ENCODE results near the gene OR52R1.

The OR52R1 gene

DNA sequence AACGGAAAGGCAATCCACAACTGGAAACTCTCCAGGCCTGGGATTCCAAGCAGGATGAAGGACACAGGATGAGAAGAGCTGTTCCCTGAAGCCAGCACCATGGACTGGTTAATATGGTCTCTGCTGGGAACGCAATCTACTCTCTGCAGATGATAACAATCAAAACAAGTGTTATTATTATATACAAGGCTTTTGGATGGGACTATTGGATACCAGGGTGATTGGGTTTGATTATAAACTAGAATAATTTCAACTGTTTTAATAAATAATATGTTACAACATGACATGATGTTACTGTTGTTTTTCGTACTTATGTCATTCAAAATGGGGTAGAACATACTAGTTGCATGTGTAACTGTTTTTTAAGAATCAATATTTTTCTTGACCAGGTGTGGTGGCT lies at the start of gene OR52R1:
OR52R1 (minus strand) TSS at position 101 of the 400 bp plus-strand sequence; CDS start at position 101, 0 bp downstream.
- no peak within 1 kb of the TSS for H3K4me3 ChIP-seq (replicated peaks; ENCODE audit: low read depth, low read length)
- H3K27me3 ChIP-seq (replicated peaks; ENCODE audit: control insufficient read depth, insufficient read depth, low read length) = no peaks in the 10 kb centered on the region
- TF ChIP-seq, protein P1, sequence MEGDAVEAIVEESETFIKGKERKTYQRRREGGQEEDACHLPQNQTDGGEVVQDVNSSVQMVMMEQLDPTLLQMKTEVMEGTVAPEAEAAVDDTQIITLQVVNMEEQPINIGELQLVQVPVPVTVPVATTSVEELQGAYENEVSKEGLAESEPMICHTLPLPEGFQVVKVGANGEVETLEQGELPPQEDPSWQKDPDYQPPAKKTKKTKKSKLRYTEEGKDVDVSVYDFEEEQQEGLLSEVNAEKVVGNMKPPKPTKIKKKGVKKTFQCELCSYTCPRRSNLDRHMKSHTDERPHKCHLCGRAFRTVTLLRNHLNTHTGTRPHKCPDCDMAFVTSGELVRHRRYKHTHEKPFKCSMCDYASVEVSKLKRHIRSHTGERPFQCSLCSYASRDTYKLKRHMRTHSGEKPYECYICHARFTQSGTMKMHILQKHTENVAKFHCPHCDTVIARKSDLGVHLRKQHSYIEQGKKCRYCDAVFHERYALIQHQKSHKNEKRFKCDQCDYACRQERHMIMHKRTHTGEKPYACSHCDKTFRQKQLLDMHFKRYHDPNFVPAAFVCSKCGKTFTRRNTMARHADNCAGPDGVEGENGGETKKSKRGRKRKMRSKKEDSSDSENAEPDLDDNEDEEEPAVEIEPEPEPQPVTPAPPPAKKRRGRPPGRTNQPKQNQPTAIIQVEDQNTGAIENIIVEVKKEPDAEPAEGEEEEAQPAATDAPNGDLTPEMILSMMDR (IDR thresholded peaks at IDR 0.05; ENCODE audit: insufficient read depth, low read length, poor library complexity, severe bottlenecking) = no peak
- no peak for DNase-seq (ENCODE audit: extremely low read depth, insufficient read length)
- no peaks in the 10 kb centered on the region for H3K36me3 ChIP-seq (ENCODE audit: control insufficient read depth, insufficient read depth, low read length)

DNA sequence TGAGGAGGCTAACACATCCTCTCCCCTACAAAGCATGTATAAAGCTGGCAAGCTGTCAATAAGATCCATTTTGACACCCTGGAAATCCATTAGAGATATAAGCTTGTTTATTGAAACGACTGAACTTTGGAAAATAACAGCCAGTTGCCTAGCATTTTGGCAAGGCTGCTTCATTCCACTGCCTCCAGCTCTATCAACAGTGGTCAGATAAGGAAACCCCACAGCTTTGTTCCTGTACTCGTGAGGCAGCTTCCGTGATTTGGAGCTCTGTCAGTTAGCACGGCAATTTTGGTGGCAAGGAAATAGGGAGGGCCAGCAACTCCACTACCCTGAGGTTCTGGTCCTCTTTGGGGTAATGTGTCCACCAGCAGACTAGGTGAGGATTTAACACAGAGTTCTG lies 46.9 kb upstream of the OR52R1 start:
- no peak for DNase-seq (ENCODE audit: extremely low read depth, insufficient read length)
- TF ChIP-seq, protein P1 (IDR thresholded peaks at IDR 0.05; ENCODE audit: insufficient read depth, low read length, poor library complexity, severe bottlenecking) = no peak
- H3K4me3 ChIP-seq (replicated peaks; ENCODE audit: low read depth, low read length) = no peak overlapping the region
- H3K27me3 ChIP-seq (replicated peaks; ENCODE audit: control insufficient read depth, insufficient read depth, low read length) = no peaks in the 10 kb centered on the region
- no peaks in the 10 kb centered on the region for H3K36me3 ChIP-seq (ENCODE audit: control insufficient read depth, insufficient read depth, low read length)

DNA sequence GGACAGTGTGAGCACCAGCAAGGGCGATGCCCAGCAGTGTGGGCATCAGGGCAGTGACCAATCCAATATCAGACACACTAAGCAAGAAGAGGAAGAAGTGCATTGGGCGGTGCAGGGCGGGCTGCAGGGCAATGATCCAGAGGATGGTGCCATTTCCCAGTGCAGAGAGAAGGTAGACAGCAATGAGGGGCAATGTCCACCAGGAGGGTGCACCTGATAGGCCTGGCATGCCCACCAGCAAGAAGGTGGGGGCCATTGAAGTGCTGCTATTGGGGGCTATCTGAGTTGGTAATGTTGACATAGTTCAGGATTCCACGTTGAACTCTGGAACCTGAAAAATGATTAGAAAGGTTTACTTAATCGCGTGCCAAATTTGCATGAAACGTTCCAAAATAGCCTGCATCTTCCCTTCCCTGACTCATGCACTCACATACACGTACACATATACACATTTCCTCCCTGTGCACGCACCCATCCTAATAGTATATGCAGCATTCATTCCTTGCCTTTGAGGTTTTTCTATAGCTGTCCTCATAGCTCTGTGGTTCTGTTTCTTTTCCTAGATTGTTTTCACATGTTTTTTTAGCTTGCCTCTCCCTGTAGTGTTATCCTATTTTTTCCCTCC lies 44.8 kb upstream of the OR52R1 start, which contains the start of gene OR51S1:
OR51S1 (minus strand) TSS at position 301 of the 625 bp plus-strand sequence; CDS start at position 301, 0 bp downstream.
- Histone ChIP-seq H3K4me3 (replicated peaks; ENCODE audit: low read depth, low read length) (no peak within 1 kb of the TSS), H3K36me3 (ENCODE audit: control insufficient read depth, insufficient read depth, low read length) (no peaks in the 10 kb centered on the region), H3K27me3 (replicated peaks; ENCODE audit: control insufficient read depth, insufficient read depth, low read length) (no peaks in the 10 kb centered on the region)
- no peak for DNase-seq (ENCODE audit: extremely low read depth, insufficient read length)
- TF ChIP-seq, protein P1 (IDR thresholded peaks at IDR 0.05; ENCODE audit: insufficient read depth, low read length, poor library complexity, severe bottlenecking) = no peak

DNA sequence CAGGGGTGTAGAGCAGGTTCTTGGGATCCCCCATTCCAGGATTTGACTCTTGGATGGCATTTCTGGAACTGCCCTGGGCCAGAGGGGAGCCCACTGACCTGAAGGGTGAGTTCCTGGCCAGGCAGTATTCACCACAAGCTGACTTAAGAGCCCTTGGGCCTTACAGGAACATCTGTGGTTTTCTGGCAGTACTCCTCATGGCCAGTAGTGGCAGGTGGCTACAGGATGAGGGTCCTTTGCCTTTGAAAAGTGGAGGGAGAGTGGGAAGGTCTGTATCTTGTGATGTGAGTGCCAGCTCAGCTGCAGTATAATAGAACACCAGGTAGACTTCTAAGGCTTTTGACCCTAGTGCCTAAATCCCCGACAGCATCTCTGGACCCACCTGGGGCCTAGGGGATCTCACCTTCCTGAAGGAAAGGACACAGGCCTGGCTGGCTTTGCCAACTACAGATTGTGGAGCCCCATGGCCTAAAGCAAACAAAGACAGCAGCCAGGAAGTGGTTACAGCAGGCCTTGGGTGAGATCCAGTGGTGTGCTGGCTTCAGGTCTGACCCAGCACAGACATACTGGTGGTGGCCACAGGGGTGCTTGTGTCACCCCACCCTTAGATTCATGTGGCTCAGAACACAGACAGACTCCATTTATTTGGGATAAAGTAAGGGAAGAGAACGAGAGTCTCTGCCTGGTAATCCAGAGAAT lies 35.8 kb upstream of the OR52R1 start:
- no peaks in the 10 kb centered on the region; the same call in 1 of the 2 replicates for H3K27me3 ChIP-seq (replicated peaks; ENCODE audit: control insufficient read depth, insufficient read depth, low read length)
- no peaks in the 10 kb centered on the region for H3K36me3 ChIP-seq (ENCODE audit: control insufficient read depth, insufficient read depth, low read length)
- no peak for DNase-seq (ENCODE audit: extremely low read depth, insufficient read length)
- TF ChIP-seq, protein P1 (IDR thresholded peaks at IDR 0.05; ENCODE audit: insufficient read depth, low read length, poor library complexity, severe bottlenecking) = no peak
- no peak overlapping the region for H3K4me3 ChIP-seq (replicated peaks; ENCODE audit: low read depth, low read length)

DNA sequence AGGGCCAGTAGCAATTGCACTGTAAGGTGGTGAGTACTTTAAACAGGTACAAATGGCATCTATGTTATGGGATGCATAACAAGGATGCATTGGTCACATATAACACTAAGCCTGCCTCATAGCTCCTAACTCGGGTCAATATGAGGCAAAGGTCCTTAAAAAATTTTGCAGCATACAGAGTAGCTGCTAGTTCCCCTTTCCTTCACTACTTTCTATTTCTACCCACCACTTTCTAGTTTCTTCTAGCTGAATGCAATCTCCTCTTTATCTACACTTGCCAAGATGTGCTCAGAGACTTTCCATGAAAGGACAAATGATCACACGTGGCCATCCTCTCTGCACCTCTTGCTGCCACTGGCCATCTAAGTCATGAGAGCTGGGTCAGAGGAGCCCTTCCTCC lies 26.7 kb upstream of the OR52R1 start:
- DNase-seq (ENCODE audit: extremely low read depth, insufficient read length) = no peak
- H3K4me3 ChIP-seq (replicated peaks; ENCODE audit: low read depth, low read length) = no peak overlapping the region
- H3K36me3 ChIP-seq (ENCODE audit: control insufficient read depth, insufficient read depth, low read length) = no peaks in the 10 kb centered on the region
- TF ChIP-seq, protein P1 (IDR thresholded peaks at IDR 0.05; ENCODE audit: insufficient read depth, low read length, poor library complexity, severe bottlenecking) = no peak
- no peaks in the 10 kb centered on the region for H3K27me3 ChIP-seq (replicated peaks; ENCODE audit: control insufficient read depth, insufficient read depth, low read length)
